GOT3 (cell line): ENCODE data around the gene PDIA5.
"Not testable (repeated sequence)": the region's sequence is repeated elsewhere in the genome, so short reads cannot be mapped to it uniquely, and the experiment has no call there.

ENCODE experiments used
- DNase-seq: peaks from one replicate; lab custom pipeline; 2025; ENCODE audit warnings: mixed read lengths; lab: John Stamatoyannopoulos, UW

PDIA5 gene

DNA sequence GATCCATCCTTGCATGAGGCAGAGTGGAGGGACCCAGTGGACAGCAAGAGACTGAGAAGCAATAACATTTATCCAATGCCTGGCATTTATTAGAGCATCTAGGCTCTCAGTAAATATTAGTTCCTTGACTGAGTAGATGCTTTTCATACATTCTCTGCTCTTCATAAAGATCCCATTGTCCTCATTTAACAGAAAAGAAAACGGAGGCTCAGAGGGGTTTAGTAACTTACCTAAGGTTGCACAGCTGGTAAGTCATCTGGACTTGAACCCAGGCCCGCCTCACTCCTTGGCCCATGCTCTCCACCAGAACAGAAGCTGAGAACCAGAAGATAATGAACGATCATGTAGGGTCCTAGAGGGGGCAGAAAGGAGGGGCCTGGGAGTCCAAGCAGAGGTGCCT lies 82.7 kb downstream of the PDIA5 start:
- DNase-seq, result no peak

DNA sequence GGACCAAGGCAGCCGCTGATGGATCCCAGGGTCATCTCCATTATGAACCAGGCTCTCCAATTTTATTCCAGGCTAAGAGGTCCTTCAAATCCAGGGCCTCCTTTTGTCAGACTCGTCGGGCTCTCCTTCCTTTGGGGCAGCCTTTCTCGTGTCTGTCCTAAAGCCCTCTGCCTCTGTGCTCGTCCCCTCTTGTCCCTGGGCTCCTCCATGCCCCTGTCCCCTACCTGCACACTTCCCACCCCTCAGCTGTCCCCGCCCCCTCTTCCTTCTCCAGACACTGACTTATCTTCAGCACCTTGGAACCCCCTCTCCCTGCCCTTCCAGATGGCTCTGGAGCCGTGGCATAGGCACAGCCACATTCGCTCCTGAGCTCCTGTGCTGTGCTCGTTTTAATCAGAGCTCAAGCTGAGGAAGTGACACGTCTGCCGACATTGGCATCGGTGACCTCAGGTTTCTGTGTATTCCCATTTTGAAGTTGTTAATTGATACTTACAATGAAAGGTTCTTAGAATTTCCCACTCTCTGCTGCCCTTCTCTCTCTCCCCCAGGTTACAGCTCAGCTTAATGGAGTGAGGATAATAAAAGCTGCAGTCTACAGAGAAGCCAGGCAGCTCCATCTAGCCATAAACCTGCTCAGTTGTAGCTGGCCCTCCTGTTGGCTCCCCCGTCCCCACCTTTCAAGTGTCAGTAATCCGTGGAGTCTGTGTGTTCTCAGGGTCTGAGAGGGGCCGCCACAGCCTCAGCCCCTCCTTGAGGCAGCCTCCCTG lies 83.8 kb downstream of the PDIA5 start:
- DNase-seq, result no peak

DNA sequence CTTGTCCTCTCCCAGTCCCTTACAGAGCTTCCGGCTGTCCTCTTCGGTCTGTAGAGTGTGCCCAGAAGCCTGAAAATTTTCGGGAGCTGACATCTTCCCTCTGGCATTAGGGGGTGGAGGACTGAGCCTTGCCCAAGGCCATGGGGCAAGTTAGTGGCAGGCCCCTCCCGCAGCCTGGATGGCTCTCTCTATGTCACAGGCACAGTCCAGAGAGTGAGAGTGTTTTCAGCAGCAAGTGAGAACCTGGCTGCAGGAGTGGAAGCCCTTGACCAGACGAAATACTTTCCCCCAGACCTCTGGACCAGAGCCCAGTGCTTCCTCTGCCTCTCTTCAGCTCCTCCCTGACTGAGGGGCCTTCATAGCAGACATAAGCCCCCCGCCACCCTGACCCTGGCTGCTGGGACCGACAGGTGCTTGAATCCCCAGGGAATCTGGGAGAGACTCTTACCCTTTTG lies 84.5 kb downstream of the PDIA5 start:
- no peak for DNase-seq

DNA sequence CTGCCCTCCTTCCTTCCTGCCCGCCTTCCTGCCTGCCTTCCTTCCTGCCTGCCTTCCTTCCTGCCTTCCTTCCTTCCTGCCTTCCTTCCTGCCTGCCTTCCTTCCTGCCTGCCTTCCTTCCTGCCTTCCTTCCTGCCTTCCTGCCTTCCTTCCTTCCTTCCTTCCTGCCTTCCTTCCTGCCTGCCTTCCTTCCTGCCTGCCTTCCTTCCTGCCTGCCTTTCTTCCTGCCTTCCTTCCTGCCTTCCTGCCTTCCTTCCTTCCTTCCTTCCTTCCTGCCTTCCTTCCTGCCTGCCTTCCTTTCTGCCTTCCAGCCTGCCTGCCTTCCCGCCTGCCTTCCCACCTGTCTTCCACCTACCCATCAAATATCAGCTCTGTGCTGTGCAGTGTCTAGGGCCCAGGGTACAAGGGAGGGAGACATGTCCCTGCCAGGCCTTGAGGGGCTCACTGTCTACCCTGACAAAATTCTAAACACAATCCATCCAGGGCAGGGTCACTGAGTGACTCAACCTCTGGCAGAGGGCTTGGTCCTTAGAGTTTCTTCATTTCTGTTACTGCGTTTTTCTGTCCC lies 85.1 kb downstream of the PDIA5 start:
- not testable (repeated sequence) for DNase-seq

DNA sequence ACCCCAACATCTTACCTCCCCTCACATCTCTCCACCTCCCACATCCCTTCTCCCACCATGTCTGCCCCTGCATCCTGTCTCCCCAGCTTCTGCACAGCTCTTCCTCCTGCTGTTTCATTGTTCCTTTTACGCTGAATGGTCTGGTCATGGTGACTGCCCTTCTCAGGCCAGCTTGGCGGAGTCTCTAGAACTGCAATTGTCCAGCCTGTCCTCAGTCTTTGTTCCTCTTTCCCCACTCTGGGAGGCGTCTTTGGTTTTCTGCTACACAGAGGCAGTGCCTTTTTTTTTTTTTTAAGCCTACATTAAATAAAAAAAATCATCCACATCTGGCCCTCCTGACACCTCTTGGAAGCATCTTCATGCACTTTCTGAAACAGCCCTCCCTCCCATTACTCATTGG lies 85.9 kb downstream of the PDIA5 start:
- DNase-seq, result no peak

DNA sequence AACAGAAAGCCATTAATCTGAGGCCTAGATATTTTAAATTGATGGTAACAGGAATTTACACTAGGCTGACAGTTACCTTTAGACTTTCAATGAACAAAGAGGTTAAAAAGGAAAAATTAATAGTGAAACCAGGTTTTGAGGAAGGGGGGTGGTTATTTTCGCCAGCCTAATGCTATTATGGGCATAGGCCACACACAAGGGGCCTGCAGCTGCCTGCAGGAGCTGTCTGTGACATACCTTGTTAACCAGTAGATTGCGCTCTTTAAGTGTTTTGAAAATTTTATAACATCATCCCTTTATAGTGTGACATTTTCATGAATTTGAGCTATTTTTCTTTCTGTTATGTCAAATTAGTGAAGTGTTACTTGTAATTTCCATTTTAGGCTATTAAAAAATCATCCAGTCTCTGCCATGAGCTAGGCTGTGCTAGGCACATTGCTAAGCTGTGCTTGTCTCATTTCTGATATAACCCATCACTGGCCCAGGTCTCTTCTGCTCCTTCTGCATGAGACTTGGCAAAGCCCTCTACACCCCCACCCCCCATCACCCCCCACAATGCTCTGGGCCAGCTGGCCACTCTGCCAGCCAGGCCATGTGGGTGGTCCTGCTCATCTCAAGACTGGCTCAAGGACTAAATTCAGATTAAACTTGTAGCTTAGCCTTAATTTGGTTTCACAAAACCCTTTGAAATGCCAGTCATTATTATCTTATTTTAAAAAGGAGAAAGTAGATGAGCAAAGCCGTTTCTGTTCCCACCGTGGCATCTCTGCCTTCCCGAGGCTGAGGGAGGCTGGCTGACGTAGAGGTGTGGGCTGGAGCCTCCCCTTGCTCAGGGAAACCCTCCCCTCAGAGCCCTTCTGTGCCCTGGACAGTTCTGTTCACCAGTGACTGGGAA lies 86.5 kb downstream of the PDIA5 start:
- DNase-seq, result no peak

DNA sequence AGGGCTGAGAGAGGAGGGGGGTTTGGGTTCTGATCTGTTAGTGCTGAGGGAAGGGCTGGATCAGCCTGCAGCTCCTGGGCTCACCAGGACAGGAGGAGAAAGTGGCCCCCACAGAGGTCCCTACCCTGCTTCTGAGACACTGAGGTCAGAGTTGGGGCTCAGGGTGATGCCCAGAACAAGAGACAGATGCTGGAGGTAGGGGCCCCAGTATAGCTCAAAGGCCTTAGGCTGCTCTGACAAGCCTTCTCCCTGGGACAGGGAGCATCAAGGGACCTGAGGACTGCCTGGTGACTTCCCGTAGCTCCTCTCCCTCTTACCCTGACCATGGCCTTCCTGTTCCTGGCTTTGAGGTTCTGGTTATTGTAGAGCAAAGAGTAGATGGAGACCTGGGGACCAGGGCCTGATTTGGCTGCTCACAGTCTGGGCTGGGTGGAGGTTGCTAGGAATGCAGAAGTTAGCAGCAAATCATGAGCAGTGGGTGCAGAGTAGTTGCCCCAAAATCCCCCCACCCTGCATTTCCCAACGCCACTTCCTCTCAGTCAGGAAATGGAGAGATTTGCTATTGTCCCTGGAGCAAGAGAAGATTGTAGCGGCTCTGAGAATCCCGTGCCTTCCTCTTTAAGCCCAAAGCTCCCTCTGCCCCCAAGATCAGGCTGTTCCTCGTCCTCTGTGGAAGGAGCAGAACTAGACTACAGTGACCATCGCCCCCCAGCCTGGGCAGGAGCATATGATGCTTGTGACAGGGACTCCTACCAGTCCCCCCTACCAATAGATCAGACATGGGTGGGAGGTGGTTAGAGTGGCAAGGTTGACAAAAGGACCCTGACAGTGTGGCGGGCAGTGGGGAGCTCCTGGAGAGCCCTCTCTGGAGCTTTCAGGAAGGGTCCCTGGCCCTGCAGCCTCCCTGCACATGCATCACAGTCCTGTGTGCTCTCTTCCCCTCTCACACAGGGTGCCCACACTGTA lies 87.5 kb downstream of the PDIA5 start:
- DNase-seq, result no peak

DNA sequence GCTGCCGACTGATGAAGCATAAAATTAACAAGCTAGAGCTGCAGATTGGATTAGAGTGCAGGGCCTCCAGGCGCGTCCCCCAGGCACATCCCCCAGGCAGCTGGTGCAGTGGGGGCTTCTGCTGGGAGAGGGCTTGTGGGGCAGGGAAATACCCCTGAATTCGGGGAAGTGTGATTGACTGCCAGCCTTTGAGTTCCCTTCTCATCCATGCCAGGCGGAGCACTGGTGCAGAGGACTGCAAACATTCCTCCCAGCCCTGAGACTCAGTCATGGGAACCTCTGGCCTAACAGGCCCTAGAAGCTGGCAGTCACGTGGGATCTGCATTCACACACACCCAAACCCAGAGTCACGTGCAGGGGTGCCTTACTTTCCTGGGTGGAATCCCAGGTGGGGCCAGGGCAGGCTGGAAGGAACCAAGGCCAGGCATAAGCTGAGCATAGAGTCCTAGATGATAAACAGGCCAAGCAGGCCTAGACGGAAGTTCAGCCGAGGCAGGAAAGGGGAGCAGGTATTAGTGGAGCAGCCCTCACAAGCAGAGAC lies 88.7 kb downstream of the PDIA5 start:
- no peak for DNase-seq

DNA sequence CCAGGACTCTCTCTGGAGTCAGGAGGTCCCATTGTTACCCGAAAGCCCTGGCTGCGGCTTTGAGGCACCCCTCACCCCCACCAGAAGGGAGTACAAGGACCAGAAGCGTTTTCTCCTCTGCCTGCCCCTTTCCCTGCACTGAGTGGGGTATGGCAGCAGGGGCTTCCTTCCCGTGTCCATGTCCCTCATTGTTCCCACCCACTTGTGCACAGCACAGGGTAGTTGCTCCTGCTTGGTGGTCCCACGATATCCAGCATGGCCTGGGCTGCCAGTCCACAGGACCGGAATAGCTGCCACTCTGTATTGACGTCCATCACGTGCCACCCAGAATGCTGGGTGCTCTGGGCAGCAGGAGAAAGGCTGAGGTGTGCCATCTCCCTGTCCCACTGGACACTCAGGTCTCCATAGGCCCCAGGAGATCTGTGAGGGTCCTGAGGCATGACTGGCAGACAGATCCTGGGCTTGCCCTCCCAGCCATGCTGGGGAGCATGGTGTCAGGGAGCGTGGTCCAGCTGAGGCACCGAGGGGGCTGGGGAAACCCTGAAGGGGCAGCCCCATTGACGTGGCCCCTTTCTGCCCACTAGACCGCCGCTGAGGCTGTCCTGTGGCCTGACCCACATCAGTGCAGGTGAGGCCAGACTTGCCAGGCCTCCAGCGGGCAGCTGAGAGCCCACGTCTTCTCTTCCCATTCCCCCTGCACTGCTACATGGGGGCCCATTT lies 89.6 kb downstream of the PDIA5 start:
- DNase-seq, result no peak

DNA sequence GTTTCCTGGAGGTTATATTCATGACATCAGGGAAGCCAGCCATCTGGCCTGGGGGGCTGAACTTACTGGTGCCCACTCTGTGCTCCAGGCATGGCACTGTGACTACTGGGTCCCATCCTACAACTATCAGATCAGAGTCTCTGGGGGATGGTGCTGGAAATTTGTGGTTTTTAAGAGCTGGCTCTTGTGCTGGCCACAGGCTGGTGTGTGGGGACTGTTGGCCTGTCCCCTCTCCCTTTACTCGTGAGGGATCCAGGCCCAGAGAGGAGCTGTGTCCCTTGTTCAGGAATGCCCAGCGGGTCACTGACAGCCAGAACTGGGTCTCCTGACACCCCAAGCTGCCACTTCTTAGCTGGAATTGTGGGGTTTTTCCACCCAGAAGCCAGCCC lies 90.4 kb downstream of the PDIA5 start:
- DNase-seq, result no peak

DNA sequence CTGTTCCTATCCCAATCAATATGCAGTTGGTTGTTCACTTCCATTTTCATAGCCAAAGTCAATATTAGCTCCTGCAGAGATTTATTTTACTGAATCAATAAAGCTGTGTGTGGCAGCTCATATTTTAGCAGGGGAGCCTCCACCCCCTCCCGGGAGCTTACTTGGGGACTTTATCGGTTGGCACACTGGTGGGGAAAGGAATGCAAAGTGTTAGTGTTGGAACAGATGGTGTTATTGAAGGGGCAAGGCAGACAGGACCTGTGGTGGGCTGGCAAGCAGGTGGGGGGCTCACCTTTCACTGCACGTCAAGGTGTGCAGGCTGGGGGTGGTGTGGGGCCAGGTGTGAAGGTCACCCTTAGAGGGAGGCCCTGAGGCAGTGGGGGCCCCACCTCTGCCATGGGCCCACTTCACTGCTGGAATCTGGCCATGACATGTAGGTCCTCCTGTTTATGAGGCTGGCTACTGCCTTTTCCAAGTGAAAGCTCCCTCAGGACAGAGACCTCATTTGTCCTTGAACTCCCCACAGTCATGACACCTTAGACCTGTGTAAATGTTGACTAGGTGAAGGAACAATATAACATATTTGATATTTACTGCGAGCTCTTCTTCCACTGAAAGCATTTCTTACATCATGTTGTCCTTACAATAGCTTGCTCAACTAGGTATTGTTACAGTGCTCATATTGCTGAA lies 90.9 kb downstream of the PDIA5 start:
- no peak for DNase-seq

DNA sequence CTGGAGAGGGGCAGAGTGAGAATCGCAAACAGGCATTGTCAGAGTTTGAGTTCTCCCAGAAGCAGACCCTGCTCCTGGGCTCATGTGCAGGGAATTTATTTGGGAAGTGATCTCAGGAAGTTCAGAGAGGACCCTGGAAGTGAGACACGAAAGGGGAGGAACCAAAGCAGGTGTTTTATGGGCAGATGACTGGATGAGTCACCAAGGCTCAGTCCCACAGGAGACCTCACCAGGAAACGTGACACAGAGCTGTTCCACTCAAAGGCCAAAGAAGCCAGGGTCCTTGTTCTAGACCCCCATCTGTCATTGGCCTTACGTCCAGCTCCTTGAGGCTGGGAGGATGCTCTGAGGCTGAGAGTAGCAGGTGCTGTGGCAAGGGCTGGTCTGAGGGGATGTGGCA lies 91.5 kb downstream of the PDIA5 start:
- DNase-seq, result no peak

DNA sequence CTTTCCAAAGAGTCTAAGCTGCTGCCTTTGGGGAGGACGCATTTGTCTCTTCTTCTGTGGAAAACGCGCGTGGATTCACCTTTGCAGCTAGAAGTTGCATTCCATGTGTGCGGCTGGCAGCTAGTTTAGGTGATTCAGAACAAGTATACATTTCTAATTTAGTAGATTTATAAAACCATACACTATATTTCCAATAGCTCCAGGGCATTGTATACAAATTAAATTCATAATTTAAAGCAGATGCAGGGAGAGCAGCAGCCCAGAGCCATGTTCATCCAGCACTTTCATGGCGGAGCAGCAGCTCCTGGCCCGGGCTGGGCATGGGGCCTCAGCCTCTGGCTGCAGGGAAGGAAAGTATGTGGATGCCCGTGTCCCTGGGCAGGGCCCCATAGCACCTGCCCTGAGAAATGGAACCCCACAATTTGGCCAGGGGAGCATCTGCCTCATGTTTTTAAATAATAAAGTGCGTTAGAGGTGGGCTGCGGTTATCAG lies 92.1 kb downstream of the PDIA5 start:
- DNase-seq, result no peak

DNA sequence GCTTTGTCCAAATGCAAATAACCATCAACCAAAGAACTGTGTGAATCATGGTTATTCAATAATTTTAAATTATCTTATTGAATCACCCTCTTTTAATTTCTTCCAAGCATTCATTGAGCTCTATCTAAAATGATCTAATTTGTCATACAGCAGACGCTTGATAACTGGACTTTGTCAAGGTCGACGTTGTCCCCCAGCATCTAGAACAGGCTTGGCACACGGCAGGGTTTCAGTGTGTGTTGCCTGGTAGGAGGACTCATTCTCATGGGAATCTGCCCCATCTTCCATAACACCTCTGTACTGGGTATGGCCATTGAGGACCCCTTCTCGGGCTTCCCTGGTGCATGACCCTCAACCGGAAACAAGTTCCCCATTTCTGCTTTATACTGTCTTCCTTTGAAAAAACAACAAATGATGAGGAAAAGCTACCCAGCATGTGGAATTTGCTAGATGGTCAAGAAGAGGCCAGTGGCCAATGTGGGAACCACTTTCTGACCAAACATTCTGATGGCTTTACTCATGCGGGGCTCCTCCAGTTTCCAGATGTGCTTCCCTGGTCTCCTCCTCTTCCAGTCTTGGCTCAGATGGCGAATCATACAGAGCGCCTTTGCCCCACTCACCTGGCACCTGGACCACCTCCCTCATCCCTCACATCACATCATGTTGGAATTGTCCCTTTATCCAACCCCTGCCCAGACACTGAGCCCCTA lies 93.3 kb downstream of the PDIA5 start:
- DNase-seq, result no peak

DNA sequence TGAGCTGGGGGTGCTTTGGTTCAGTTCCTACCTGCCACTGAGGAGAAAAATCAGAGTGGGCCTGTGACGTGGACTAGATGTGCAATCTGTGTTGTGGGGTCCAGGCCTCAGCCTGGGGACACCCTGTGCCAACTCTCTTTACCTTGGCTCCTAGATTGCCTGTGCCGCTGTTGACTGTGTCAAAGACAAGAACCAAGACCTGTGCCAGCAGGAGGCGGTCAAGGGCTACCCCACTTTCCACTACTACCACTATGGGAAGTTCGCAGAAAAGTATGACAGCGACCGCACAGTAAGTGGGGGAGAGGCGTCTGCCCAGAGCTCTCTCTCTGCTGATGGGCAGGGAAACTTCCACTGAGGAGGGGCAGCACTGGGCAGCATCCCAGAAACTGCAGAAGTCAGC lies 94.3 kb downstream of the PDIA5 start:
- DNase-seq, result no peak

DNA sequence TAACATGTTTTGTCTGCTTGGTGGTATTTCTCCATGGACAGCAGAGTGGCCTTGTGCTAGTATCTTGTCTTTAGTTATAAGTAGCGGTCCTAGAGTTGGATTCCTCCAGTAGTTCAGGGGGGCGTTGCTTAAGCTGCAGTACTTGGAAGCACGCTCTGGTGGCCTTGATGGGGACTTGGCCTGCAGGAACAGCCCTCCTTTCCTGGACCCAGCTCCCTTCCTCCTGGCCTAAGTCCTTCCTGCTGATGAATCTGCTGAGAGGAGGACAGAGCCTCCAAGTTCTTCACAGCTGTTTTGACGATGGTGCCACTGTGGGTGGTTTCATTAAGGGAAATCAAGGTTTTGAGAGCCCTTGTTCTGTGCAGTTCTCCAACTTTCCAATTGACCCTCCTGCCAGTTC lies 96.3 kb downstream of the PDIA5 start:
- no peak for DNase-seq

DNA sequence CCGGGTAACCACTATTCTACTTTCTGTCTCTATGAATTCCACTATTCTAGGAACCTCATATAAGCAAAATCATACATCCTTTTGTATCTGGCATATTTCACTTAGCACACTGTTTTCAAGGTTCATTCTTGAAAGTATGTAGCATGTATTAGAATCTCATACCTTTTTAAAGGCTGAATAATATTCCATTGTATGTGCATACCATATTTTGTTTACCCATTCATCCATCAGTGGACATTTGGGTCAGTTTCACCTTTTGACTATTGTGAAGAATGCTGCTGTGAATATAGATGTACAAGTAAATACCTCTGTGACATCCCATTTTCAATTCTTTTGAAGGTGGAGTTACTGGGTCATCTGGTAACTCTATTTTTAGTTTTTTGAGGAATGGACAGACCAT lies 98.3 kb downstream of the PDIA5 start:
- no peak for DNase-seq

DNA sequence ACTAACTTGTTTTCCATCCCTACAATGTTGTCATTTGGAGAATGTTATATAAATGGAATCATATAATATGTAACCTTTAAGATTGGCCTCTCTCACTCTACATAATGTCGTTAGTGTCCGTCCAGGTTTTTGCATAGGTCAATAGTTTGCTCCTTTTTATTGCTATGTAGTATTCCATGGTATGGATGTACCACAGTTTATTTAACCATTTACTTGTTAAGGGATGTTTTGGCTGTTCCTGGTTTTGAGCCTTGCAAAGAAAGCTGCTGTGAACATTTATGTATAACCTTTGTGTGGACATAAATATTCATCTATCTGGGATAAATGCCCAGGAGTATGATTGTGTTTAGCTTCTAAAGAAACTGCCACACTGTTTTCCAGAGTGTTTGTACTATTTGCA lies 100.9 kb downstream of the PDIA5 start:
- DNase-seq, result no peak

DNA sequence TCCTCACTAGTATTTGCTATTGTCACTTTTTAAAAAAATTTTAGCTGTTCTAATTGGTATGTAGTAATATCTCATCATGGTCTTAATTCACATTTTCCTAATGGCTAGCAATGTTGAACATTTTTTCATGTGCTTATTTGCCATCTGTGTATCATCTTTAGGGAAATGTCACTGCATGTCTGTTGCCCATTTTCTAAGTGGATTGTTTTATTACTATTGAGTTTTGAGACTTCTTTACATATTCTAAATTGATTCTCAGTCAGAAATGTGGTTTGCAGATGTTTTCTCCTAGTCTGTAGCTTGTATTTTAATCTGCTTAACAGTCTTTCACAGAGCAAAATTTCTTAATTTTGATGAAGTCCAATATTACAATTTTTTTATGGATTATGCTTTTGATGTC lies 101.3 kb downstream of the PDIA5 start:
- DNase-seq, result no peak
